AG04449 (cell line): ENCODE measurements around the gene GPS1.

Experiments
- CTCF ChIA-PET: fragments of 350-600 bp; formaldehyde crosslinking; extraction: SDS; loops from one replicate; lab custom pipeline; 2021; ENCODE audit warnings: antibody characterized with exemption; lab: Yijun Ruan, JAX
- POLR2A ChIA-PET: fragments of 400-600, 350-600 bp; formaldehyde crosslinking; extraction: SDS; loops from one replicate; lab custom pipeline; 2020; ENCODE audit warnings: antibody characterized with exemption, inconsistent platforms; lab: Yijun Ruan, JAX
- DNase-seq: peaks from one replicate; pipeline ENCODE4 v3.0.0-alpha.2; 2010; ENCODE audit warnings: low read depth, low spot score
- H3K4me3 ChIP-seq: 2 replicates; pipeline ENCODE4 v1.5.1; 2011; ENCODE audit warnings: low read depth, mild to moderate bottlenecking, control low read depth, low read length
- TF ChIP-seq, protein P1 (sequence below): IDR thresholded peaks from one replicate; pipeline ENCODE4 v1.5.1; 2011; ENCODE audit warnings: mild to moderate bottlenecking, moderate library complexity, low read length, control low read depth, inconsistent platforms; ENCODE audit not compliant: insufficient read depth; ENCODE audit errors: missing control alignments

The GPS1 gene

GRCh38 chr17:82051776-82052637, at the start of gene GPS1, which contains the start of gene RFNG:
Gene GPS1, plus strand, starts transcription at chr17:82051898. Its CDS starts 34 bp downstream, at chr17:82051932.
Gene RFNG, minus strand, starts transcription at chr17:82051811. Its CDS starts 45 bp downstream, at chr17:82051766.
- CTCF ChIA-PET, result interaction anchor here (1.0 to 7.1 kb wide), 4 partner anchors 12 to 93 kb away, joined by 5 to 47 read pairs (median 6); partner anchors contain the start of gene DCXR
- POLR2A ChIA-PET, result interaction anchor here (1.2 to 1.8 kb wide), 2 partner anchors 14 to 35 kb away, joined by 3 to 5 read pairs; partner anchors contain the start of gene DCXR
- H3K4me3 ChIP-seq, result peak within 1 kb of the TSS; percentile 82
- TF ChIP-seq, protein P1, sequence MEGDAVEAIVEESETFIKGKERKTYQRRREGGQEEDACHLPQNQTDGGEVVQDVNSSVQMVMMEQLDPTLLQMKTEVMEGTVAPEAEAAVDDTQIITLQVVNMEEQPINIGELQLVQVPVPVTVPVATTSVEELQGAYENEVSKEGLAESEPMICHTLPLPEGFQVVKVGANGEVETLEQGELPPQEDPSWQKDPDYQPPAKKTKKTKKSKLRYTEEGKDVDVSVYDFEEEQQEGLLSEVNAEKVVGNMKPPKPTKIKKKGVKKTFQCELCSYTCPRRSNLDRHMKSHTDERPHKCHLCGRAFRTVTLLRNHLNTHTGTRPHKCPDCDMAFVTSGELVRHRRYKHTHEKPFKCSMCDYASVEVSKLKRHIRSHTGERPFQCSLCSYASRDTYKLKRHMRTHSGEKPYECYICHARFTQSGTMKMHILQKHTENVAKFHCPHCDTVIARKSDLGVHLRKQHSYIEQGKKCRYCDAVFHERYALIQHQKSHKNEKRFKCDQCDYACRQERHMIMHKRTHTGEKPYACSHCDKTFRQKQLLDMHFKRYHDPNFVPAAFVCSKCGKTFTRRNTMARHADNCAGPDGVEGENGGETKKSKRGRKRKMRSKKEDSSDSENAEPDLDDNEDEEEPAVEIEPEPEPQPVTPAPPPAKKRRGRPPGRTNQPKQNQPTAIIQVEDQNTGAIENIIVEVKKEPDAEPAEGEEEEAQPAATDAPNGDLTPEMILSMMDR, result no peak
- DNase-seq, result no peak

DNA sequence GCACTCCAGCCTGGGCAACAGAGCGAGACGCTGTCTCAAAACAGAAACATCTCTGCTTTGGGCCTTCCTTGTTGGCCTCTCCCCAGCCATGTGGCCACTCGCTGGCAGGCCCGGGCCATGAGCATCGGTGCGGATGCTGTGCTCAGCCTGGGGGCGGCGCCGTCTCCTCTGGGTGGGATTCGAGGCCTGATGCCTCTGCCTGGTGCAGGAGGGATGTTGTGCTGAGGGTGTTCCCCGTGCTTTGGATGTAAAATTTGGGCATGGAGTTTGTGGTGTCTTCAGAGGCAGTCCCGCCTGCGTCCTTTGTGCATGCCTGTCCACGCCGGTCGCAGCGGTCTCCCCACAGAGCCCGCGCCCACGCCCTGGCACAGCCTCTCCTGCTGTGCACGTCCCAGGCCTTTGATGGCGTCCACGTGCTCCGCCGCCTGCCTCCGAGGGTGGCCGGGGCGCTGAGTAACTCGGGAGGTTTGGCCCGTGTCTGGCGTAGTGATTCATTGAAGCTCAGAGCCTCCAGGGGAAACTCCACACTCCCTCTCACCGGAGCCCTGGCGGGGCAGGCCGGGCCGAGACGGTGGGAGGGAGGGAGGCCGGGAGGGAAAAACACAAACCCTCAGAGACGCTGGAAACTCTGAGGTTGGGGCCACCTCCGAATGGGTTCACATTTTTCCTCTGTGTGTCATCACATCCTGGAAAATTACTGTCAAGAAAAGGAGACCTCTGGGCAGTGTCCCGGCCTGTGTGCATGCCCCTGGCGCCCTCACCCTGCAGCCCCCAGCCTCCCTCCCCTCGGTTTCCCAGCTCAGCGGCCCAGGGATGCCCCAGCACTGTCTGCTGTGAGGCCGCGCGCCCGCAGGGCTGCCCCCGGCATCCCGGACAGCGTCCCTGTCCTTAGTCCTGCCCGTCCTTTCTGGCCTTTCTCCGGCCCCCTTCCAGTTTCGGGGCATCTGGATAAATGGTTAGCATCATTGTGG, 48.0 kb upstream of the GPS1 start:
- H3K4me3 ChIP-seq, result no peak overlapping the region
- TF ChIP-seq, protein P1, result no peak
- DNase-seq, result peak; percentile 63
- CTCF ChIA-PET, result interaction anchor here (0.8 to 4.1 kb wide), 5 partner anchors 17 to 44 kb away, joined by 3 to 43 read pairs (median 9); partner anchors contain the start of genes CENPX, LRRC45 and NOTUM
- POLR2A ChIA-PET, result interaction anchor here (0.6 to 1.3 kb wide), 3 partner anchors 9 to 19 kb away, joined by 3 to 4 read pairs (median 3); partner anchors contain the start of gene CENPX

DNA sequence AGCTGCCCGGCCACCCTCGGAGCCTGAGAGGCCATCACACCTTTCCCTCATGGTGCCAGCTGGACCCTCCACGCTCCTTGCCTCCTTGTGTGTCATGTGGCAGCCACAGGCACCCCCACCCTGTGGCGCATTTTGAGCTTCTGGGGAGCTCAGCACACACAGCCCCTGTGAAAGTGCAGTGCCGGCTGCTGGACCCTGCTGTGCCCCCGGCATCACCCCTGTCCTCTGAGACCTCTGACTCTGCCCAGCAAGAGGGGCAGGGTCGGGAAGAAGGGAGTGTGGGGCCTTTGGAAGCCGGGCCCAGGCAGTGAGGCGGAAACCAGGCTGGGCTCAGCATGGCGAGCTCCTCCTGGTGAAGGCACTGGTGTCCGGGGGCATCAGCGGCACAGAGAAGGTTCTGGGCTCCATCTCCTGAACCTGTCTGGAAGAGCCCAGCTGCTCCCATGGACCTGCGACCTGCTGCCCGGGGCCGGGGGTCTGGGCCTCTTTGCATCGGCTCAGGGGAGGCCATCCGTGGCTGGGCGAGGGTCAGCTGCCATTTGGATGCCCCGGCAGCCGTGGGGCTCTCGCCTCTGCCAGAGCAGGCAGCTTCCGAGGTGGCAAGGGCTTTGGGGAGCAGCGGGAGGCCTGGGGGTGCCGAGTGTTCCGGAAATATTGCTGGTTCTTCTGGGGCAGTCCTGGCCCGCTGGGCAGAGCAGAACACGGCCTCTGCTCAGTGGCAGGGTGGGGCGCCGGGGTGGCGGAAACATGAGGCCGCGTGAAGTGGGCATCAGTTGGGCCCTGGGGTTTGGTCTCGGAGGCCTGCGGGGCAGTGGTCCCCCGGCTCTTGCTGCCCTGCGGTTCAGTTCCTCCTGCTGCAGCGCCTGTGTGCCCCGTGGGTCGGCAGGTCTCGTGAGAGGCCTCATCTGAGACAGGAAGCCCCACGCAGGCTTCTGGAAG, 46.9 kb upstream of the GPS1 start:
- no peak overlapping the region for H3K4me3 ChIP-seq
- ChIA-PET CTCF (interaction anchor here (2.3 to 4.1 kb wide), 3 partner anchors 16 to 45 kb away, joined by 9 to 43 read pairs (median 11); partner anchors contain the start of genes CENPX and LRRC45), POLR2A (interaction anchor here (1.3 kb wide), 1 partner anchor 8 kb away, joined by 4 read pairs; no protein-coding TSS in a partner anchor)
- DNase-seq, result no peak
- TF ChIP-seq, protein P1, result no peak

GRCh38 chr17:82005701-82006348, 45.9 kb upstream of the GPS1 start:
- TF ChIP-seq, protein P1, result no peak
- CTCF ChIA-PET, result interaction anchor here (2.3 to 4.1 kb wide), 2 partner anchors 15 to 46 kb away, joined by 11 to 43 read pairs; partner anchors contain the start of genes CENPX and LRRC45
- H3K4me3 ChIP-seq, result no peak overlapping the region
- no peak for DNase-seq
- POLR2A ChIA-PET, result no interaction called here
